ENCODE data around the gene EMSY. TPM values are rescaled to one million over a fixed set of nuclear protein-coding genes. Genes with fewer than 3 reads are reported as not detected.

Gene EMSY
- total and polyA plus RNA-seq, 11 donors = 5.8 to 37.6 (median 16.6) TPM

- Histone ChIP-seq H3K27me3 (no peaks in the 10 kb centered on the region), H3K9me3 (no peaks in the 10 kb centered on the region), H3K4me3 (no peak overlapping the region), H3K4me1 (peaks cover 0 to 23% (median 16%) of the 10 kb centered on the region in 12 donors), H3K27ac (peak overlapping the region; percentile 63 to 92 (median 84)), H3K36me3 (no peaks in the 10 kb centered on the region)
- intact Hi-C loops (cut with DNase I) = no loop called here
- ATAC-seq (peak; percentile 92 to 97 (median 93)), DNase-seq (peak; percentile 81 to 90 (median 85))
- WGBS, 4 donors = 39 to 59% (median 44%) methylated on average over 21 to 25 of the region's 25 CpGs
- no peak for TF ChIP-seq POLR2A (IDR thresholded peaks at IDR 0.05)
- TF ChIP-seq, protein P1, sequence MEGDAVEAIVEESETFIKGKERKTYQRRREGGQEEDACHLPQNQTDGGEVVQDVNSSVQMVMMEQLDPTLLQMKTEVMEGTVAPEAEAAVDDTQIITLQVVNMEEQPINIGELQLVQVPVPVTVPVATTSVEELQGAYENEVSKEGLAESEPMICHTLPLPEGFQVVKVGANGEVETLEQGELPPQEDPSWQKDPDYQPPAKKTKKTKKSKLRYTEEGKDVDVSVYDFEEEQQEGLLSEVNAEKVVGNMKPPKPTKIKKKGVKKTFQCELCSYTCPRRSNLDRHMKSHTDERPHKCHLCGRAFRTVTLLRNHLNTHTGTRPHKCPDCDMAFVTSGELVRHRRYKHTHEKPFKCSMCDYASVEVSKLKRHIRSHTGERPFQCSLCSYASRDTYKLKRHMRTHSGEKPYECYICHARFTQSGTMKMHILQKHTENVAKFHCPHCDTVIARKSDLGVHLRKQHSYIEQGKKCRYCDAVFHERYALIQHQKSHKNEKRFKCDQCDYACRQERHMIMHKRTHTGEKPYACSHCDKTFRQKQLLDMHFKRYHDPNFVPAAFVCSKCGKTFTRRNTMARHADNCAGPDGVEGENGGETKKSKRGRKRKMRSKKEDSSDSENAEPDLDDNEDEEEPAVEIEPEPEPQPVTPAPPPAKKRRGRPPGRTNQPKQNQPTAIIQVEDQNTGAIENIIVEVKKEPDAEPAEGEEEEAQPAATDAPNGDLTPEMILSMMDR (IDR thresholded peaks at IDR 0.05) = no peak
Observed at GRCh38 chr11:76588455-76589325, 143.9 kb downstream of the EMSY start.

DNA sequence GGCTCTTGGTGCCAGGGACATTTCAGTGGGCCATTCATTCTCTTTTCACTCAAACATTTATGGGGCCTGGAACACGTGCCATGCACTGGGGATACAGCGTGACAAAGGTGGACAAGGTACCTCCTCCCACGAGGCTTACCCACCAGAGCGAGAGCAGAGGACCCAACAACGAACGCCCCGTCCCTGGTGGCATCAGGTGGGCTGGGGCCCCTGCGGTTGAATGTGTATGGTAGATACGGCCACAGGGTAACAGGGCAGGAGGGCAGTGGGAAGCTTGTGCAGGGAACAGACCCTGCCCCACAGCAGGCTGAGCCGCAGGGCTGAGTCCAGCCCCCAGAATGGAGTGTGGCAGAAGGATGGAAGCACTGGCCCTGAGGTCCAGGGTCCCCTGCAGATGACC lies 144.7 kb downstream of the EMSY start:
- DNase-seq (no peak), ATAC-seq (no peak)
- WGBS, 4 donors = 98% methylated on average over 10 of the region's 10 CpGs
- H3K36me3 ChIP-seq = no peaks in the 10 kb centered on the region
- TF ChIP-seq, protein P1 (IDR thresholded peaks at IDR 0.05) = no peak
- TF ChIP-seq POLR2A (IDR thresholded peaks at IDR 0.05) = no peak
- H3K4me1 ChIP-seq = peaks cover 0 to 23% (median 16%) of the 10 kb centered on the region in 12 donors
- H3K4me3 ChIP-seq = no peak overlapping the region
- intact Hi-C loops (cut with DNase I) = no loop called here
- no peaks in the 10 kb centered on the region for H3K27me3 ChIP-seq
- H3K27ac ChIP-seq = peak overlapping the region in 9 of 12 donors; percentile 63 to 92 (median 83)
- H3K9me3 ChIP-seq = no peaks in the 10 kb centered on the region

DNA sequence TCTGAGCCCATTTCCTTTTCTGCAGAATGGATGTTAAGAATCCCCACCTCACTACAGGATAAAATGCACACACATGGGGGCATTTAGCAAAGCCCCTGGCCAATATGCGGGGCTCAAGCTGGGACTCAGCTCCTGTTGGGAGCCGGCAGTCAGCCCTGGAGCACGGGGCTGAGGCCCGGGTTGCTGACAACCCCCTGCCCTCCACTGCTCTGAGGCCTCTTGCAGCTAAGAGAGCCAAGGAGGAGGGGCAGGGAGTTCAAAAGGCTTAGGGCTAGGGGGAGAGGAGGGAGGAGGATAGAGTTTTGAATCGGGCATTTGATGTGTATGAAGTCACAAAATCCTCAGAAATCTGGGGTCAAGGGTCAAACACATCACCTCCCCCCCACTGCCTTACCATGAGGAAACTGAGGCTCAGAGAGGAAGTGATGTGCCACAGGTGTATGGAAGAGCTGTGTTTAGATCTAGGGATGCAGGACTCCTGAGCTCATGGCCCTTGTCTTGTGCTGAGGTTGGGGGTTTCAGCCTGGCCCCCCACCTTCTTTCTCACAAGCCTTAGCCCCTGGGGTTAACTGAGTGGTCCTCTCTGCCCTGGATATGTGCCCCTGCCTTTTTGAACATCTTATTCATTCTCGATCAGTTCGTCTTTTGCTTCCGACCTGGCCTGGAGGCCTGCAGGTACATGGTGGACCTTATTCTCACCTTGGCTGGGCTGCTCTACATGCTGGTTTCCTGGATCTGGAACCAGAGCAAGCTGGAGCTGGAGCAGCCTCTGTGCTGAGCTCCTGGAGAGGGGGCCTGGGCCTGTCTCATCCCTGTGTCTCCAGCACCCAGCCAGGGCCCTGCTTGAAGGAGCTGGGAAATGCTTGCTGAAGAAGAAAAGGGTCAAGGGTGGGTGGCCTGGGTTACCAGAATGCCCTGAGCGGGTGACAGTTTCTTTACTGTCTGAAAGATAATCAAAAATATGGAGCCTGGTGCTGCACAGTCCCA lies 145.4 kb downstream of the EMSY start:
- Histone ChIP-seq H3K27me3 (no peaks in the 10 kb centered on the region), H3K9me3 (no peaks in the 10 kb centered on the region), H3K4me3 (no peak overlapping the region), H3K36me3 (no peaks in the 10 kb centered on the region), H3K27ac (peak overlapping the region in 2 of 12 donors; percentile 84 to 88), H3K4me1 (peaks cover 0 to 23% (median 16%) of the 10 kb centered on the region in 12 donors)
- intact Hi-C loops (cut with DNase I) = no loop called here
- no peak for DNase-seq
- TF ChIP-seq POLR2A (IDR thresholded peaks at IDR 0.05) = no peak
- TF ChIP-seq, protein P1 (IDR thresholded peaks at IDR 0.05) = no peak
- 82 to 90% (median 87%) methylated on average over 9 of the region's 9 CpGs for WGBS, 4 donors
- no peak for ATAC-seq
